H1 (cell line): ENCODE measurements around the gene BCL2. TPM values are rescaled to one million over a fixed set of nuclear protein-coding genes. Genes with fewer than 3 reads are reported as not detected.

Experiments used
- CTCF ChIA-PET: fragments of 300-600 bp; sonication (Branson Sonifier 250); formaldehyde crosslinking; loops from one replicate; lab custom pipeline; 2021; ENCODE audit not compliant: partially characterized antibody; lab: Charles Lee
- POLR2A ChIA-PET: fragments of 300-600 bp; sonication (Branson Sonifier 250); formaldehyde crosslinking; loops from one replicate; lab custom pipeline; 2021; ENCODE audit warnings: inconsistent platforms; ENCODE audit not compliant: partially characterized antibody; lab: Charles Lee
- DNase-seq, 2 experiments: peaks; one replicate each; pipeline versions ENCODE4 v3.0.0 to v3.0.0-alpha.2; 2010 to 2022; ENCODE audit warnings: low spot score in 2 of 2, low read depth in 1 of 2, mixed read lengths in 1 of 2
- FAIRE-seq: peaks from 2 replicates; lab custom pipeline; 2011; peaks lifted over from hg19 to GRCh38; lab: Jason Lieb, UNC
- H2AFZ ChIP-seq: 2 replicates; pipeline ENCODE4 v1.8.1; 2012; ENCODE audit warnings: low read length, inconsistent platforms
- H2AK5ac ChIP-seq: 2 replicates; pipeline ENCODE4 v1.6.1; 2013; ENCODE audit warnings: low read depth, low read length
- H2BK120ac ChIP-seq: replicated peaks from 2 replicates; pipeline ENCODE3; 2013; ENCODE audit warnings: low read depth, low read length, inconsistent platforms
- H2BK12ac ChIP-seq: 2 replicates; pipeline ENCODE4 v1.6.1; 2013; ENCODE audit warnings: low read depth, low read length
- H2BK15ac ChIP-seq: 2 replicates; pipeline ENCODE4 v1.6.1; 2013; ENCODE audit warnings: low read length
- H2BK20ac ChIP-seq: 2 replicates; pipeline ENCODE4 v1.6.1; 2013; ENCODE audit warnings: low read length
- H2BK5ac ChIP-seq: 2 replicates; pipeline ENCODE4 v1.6.1; 2013; ENCODE audit warnings: low read depth, low read length
- H3K14ac ChIP-seq: 2 replicates; pipeline ENCODE4 v1.6.1; 2013; ENCODE audit warnings: inconsistent platforms; ENCODE audit not compliant: insufficient read length
- H3K18ac ChIP-seq: 2 replicates; pipeline ENCODE4 v1.6.1; 2013; ENCODE audit warnings: low read length; ENCODE audit errors: extremely low read depth
- H3K23ac ChIP-seq: 2 replicates; pipeline ENCODE4 v1.6.1; 2013; ENCODE audit warnings: inconsistent platforms; ENCODE audit not compliant: insufficient read length
- H3K23me2 ChIP-seq: 2 replicates; pipeline ENCODE4 v1.6.1; 2013; ENCODE audit warnings: low read depth, low read length
- H3K27ac ChIP-seq: 2 replicates; pipeline ENCODE4 v1.6.1; 2011; ENCODE audit warnings: low read depth, low read length, inconsistent platforms
- H3K27me3 ChIP-seq, 4 experiments: replicated peaks in 1 of 4; 1 replicate in 1 of 4; 2 replicates in 3 of 4; pipeline versions ENCODE4 v1.6.1 to v1.8.1; 2011 to 2013; ENCODE audit warnings: low read length in 3 of 4, mild to moderate bottlenecking in 3 of 4, inconsistent platforms in 2 of 4, mixed read lengths in 2 of 4, moderate library complexity in 1 of 4; ENCODE audit not compliant: control insufficient read depth in 3 of 4, insufficient read depth in 3 of 4; ENCODE audit errors: extremely low read depth in 1 of 4
- H3K36me3 ChIP-seq, 4 experiments: 2 replicates each; pipeline versions ENCODE4 v1.6.1 to v1.8.1; 2011 to 2013; ENCODE audit warnings: mild to moderate bottlenecking in 4 of 4, low read length in 3 of 4, moderate library complexity in 2 of 4, control low read depth in 1 of 4, inconsistent platforms in 1 of 4; ENCODE audit not compliant: insufficient read depth in 4 of 4, control insufficient read depth in 2 of 4
- H3K4ac ChIP-seq: replicated peaks from 2 replicates; pipeline ENCODE3; 2013; ENCODE audit warnings: low read length, low read depth, mixed read lengths, inconsistent platforms; ENCODE audit not compliant: insufficient read length
- H3K4me1 ChIP-seq, 4 experiments: replicated peaks in 1 of 4; 1 replicate in 1 of 4; 2 replicates in 3 of 4; pipeline versions ENCODE4 v1.6.1 to v1.8.1; 2011 to 2013; ENCODE audit warnings: low read length in 3 of 4, inconsistent platforms in 2 of 4, mixed read lengths in 1 of 4; ENCODE audit not compliant: insufficient read depth in 4 of 4, control insufficient read depth in 3 of 4
- H3K4me2 ChIP-seq, 2 experiments: 2 replicates each; pipeline versions ENCODE4 v1.6.1 to v1.8.1; 2011 to 2013; ENCODE audit warnings: low read depth in 2 of 2, low read length in 2 of 2, control low read depth in 1 of 2, inconsistent platforms in 1 of 2, mild to moderate bottlenecking in 1 of 2; ENCODE audit not compliant: insufficient read depth in 1 of 2
- H3K4me3 ChIP-seq, 4 experiments: fragments of 200-600, 300-600 bp in 1 of 4; sonication (generic), shearing (Covaris generic), sonication (Bioruptor Twin) in 1 of 4; 2 replicates each; pipeline versions ENCODE4 v1.5.1 to v1.8.1; 2011 to 2016; ENCODE audit warnings: low read length in 4 of 4, low read depth in 3 of 4, control low read depth in 2 of 4, inconsistent platforms in 2 of 4, mild to moderate bottlenecking in 2 of 4, mixed read lengths in 1 of 4, moderate library complexity in 1 of 4; ENCODE audit not compliant: insufficient read depth in 2 of 4; ENCODE audit errors: extremely low read depth in 1 of 4
- H3K56ac ChIP-seq: replicated peaks from 2 replicates; pipeline ENCODE3; 2013; ENCODE audit warnings: low read depth, mild to moderate bottlenecking, mixed read lengths, low read length, inconsistent platforms; ENCODE audit not compliant: insufficient read length
- H3K79me1 ChIP-seq: 2 replicates; pipeline ENCODE4 v1.6.1; 2013; ENCODE audit warnings: low read depth, low read length, control low read depth
- H3K79me2 ChIP-seq, 2 experiments: 2 replicates each; pipeline versions ENCODE4 v1.6.1 to v1.8.1; 2012 to 2013; ENCODE audit warnings: low read length in 2 of 2, mild to moderate bottlenecking in 2 of 2, inconsistent platforms in 1 of 2; ENCODE audit not compliant: insufficient read depth in 2 of 2, control insufficient read depth in 1 of 2
- H3K9ac ChIP-seq, 4 experiments: replicated peaks in 1 of 4; 1 replicate in 1 of 4; 2 replicates in 3 of 4; pipeline versions ENCODE4 v1.6.1 to v1.8.1; 2011 to 2013; ENCODE audit warnings: low read depth in 3 of 4, low read length in 3 of 4, control low read depth in 2 of 4, mild to moderate bottlenecking in 2 of 4, moderate library complexity in 2 of 4, inconsistent platforms in 1 of 4; ENCODE audit errors: extremely low read depth in 1 of 4
- H3K9me3 ChIP-seq, 2 experiments: 2 replicates each; pipeline versions ENCODE4 v1.6.1 to v1.8.1; 2012 to 2013; ENCODE audit warnings: mild to moderate bottlenecking in 2 of 2, moderate library complexity in 2 of 2, control low read depth in 1 of 2, inconsistent platforms in 1 of 2, low read depth in 1 of 2, low read length in 1 of 2, mixed read lengths in 1 of 2; ENCODE audit not compliant: insufficient read depth in 2 of 2
- H4K20me1 ChIP-seq, 2 experiments: replicated peaks in 1 of 2; 2 replicates each; pipeline versions ENCODE3 to v1.8.1; 2011 to 2013; ENCODE audit warnings: inconsistent platforms in 2 of 2, low read length in 2 of 2, mild to moderate bottlenecking in 1 of 2; ENCODE audit not compliant: insufficient read depth in 2 of 2, control insufficient read depth in 1 of 2
- H4K5ac ChIP-seq: 2 replicates; pipeline ENCODE4 v1.6.1; 2013; ENCODE audit warnings: low read length, low read depth, mixed read lengths, inconsistent platforms; ENCODE audit not compliant: insufficient read length
- H4K8ac ChIP-seq: 2 replicates; pipeline ENCODE4 v1.8.0; 2013; ENCODE audit warnings: mild to moderate bottlenecking, moderate library complexity, low read length, inconsistent platforms; ENCODE audit not compliant: insufficient read depth; ENCODE audit errors: extremely low read depth
- H4K91ac ChIP-seq: replicated peaks from 2 replicates; pipeline ENCODE3; 2013; ENCODE audit warnings: low read length, mixed read lengths, inconsistent platforms; ENCODE audit not compliant: insufficient read length
- BCL11A ChIP-seq, 2 experiments: IDR thresholded peaks; one replicate each; pipeline ENCODE4 v1.6.1; 2011; ENCODE audit warnings: low read depth in 2 of 2, low read length in 2 of 2, mild to moderate bottlenecking in 2 of 2
- CHD1 ChIP-seq: IDR thresholded peaks from 2 replicates; pipeline ENCODE4 v1.6.1; 2012; ENCODE audit warnings: low read depth, low read length, improper control_type of control experiment
- CTBP2 ChIP-seq: IDR thresholded peaks from 2 replicates; pipeline ENCODE4 v1.7.0; 2011; ENCODE audit warnings: borderline replicate concordance, mild to moderate bottlenecking, moderate library complexity, mixed read lengths, low read length; ENCODE audit not compliant: insufficient read depth, insufficient read length
- FOSL1 ChIP-seq: IDR thresholded peaks from 2 replicates; pipeline ENCODE4 v1.6.1; 2011; ENCODE audit warnings: mild to moderate bottlenecking, low read depth, low read length, moderate library complexity; ENCODE audit not compliant: insufficient read depth
- HDAC2 ChIP-seq, 2 experiments: fragments of 300-600 bp in 1 of 2; sonication (generic) in 1 of 2; IDR thresholded peaks; 2 replicates each; pipeline ENCODE4 v1.6.1; 2011 to 2012; ENCODE audit warnings: low read depth in 2 of 2, low read length in 2 of 2, mild to moderate bottlenecking in 2 of 2, moderate library complexity in 2 of 2, borderline replicate concordance in 1 of 2, inconsistent platforms in 1 of 2
- JUND ChIP-seq: IDR thresholded peaks from 2 replicates; pipeline ENCODE4 v1.6.1; 2011; ENCODE audit warnings: mild to moderate bottlenecking, improper control_type of control experiment, low read length
- NANOG ChIP-seq: IDR thresholded peaks from 2 replicates; pipeline ENCODE4 v1.6.1; 2011; ENCODE audit warnings: low read length, low read depth, mild to moderate bottlenecking, inconsistent platforms; ENCODE audit not compliant: insufficient read depth, poor library complexity, severe bottlenecking
- SAP30 ChIP-seq: fragments of 300-600 bp; sonication (generic); IDR thresholded peaks from 2 replicates; pipeline ENCODE4 v1.7.1; 2012; ENCODE audit warnings: low read length, moderate library complexity, mild to moderate bottlenecking, inconsistent platforms; ENCODE audit not compliant: insufficient read depth, insufficient replicate concordance
- SIN3A ChIP-seq, 2 experiments: IDR thresholded peaks in 1 of 2; conservative IDR thresholded peaks in 1 of 2; 2 replicates each; pipeline ENCODE4 v1.6.1; 2011 to 2012; ENCODE audit warnings: low read length in 2 of 2, improper control_type of control experiment in 1 of 2, low read depth in 1 of 2, mild to moderate bottlenecking in 1 of 2
- SP2 ChIP-seq: IDR thresholded peaks from 2 replicates; pipeline ENCODE4 v1.6.1; 2012; ENCODE audit warnings: mild to moderate bottlenecking, low read length, inconsistent platforms
- TAF7 ChIP-seq: optimal IDR thresholded peaks from 2 replicates; pipeline ENCODE3; 2011; ENCODE audit warnings: low read depth, mild to moderate bottlenecking, inconsistent platforms, low read length, moderate library complexity, borderline replicate concordance
- USF2 ChIP-seq: IDR thresholded peaks from 2 replicates; pipeline ENCODE4 v1.6.1; 2011; ENCODE audit warnings: low read length, improper control_type of control experiment
- WGBS, 2 experiments: shearing (Covaris generic) in 1 of 2; methylation state at CpG; one replicate each; pipeline versions ENCODE4 v1.1.6 to v1.1.7; 2013 to 2015; ENCODE audit warnings: low lambda C conversion rate in 2 of 2, mixed read lengths in 2 of 2, inconsistent platforms in 1 of 2, low coverage in 1 of 2, missing lambda C conversion rate in 1 of 2; ENCODE audit not compliant: insufficient replicate concordance in 2 of 2, insufficient coverage in 1 of 2, insufficient read length in 1 of 2; ENCODE audit errors: extremely low coverage in 1 of 2, missing lambda C conversion rate in 1 of 2; 5-methylcytosine and 5-hydroxymethylcytosine counted together
- polyA plus RNA-seq, 7 experiments: library from polyadenylated mRNA; depleted of rRNA in 3 of 7; stranded (reverse) in 5 of 7; unstranded in 2 of 7; fragments of >200 nt in 5 of 7; fragments of 200-250 nt in 2 of 7; gene quantifications; 1 replicate in 5 of 7; 2 replicates in 1 of 7; 4 replicates in 1 of 7; pipeline versions ENCODE4 v1.2.1 to v1.2.3, GENCODE V29; 2011 to 2013; ENCODE audit warnings: missing spikeins in 2 of 7, mixed read lengths in 2 of 7
- total RNA-seq: library from RNA; stranded (reverse); fragmentation: NEBNext Ultra II Directional; extraction: Animal tissue kit (Norgen Biotek cat#: 25700); gene quantifications from 2 replicates; pipeline ENCODE4 v1.2.1, GENCODE V29; 2021

BCL2 gene
- total and polyA plus RNA-seq, 2 of the 8 experiments (the other 6 are each of a cell fraction or from before 2014, with no cell fraction given) = 0.59 to 4.5 TPM

GRCh38 chr18:63344263-63344662, 24.7 kb upstream of the BCL2 start:
- no peaks in the 10 kb centered on the region for H3K23me2 ChIP-seq
- no peak for DNase-seq
- H2BK5ac ChIP-seq = no peak overlapping the region
- H4K5ac ChIP-seq = no peak overlapping the region
- H3K9me3 ChIP-seq = no peaks in the 10 kb centered on the region
- no peak overlapping the region for H3K4ac ChIP-seq
- H3K23ac ChIP-seq = no peak overlapping the region
- no peaks in the 10 kb centered on the region for H3K79me1 ChIP-seq
- H2AFZ ChIP-seq = no peak overlapping the region
- H2BK120ac ChIP-seq = no peak overlapping the region
- no peak overlapping the region for H3K14ac ChIP-seq
- H4K91ac ChIP-seq = no peak overlapping the region
- no peaks in the 10 kb centered on the region for H4K20me1 ChIP-seq
- no peak overlapping the region for H2BK15ac ChIP-seq
- no peaks in the 10 kb centered on the region for H3K27me3 ChIP-seq
- H3K4me2 ChIP-seq = no peak overlapping the region
- no peak for FAIRE-seq
- ChIA-PET POLR2A (no interaction called here), CTCF (interaction anchor here (0.8 to 9.1 kb wide), 5 partner anchors 9 to 178 kb away, joined by 3 to 96 read pairs (median 4); no protein-coding TSS in a partner anchor)
- H3K4me3 ChIP-seq = no peak overlapping the region
- no peak overlapping the region for H3K18ac ChIP-seq
- no peaks in the 10 kb centered on the region for H3K79me2 ChIP-seq
- WGBS, 2 experiments = 90% methylated on average over 5 of the region's 5 CpGs; no CpG with 5 or more reads in 1 of the 2 experiments
- H3K4me1 ChIP-seq = peaks cover 0 to 7% (median 3%) of the 10 kb centered on the region in 4 experiments; a peak in 3 of 7 replicates
- no peak overlapping the region for H3K56ac ChIP-seq
- no peak overlapping the region for H2AK5ac ChIP-seq
- no peak overlapping the region for H3K9ac ChIP-seq
- no peak overlapping the region for H2BK12ac ChIP-seq
- no peak overlapping the region for H4K8ac ChIP-seq
- H3K27ac ChIP-seq = no peak overlapping the region
- no peak overlapping the region for H2BK20ac ChIP-seq
- peaks cover 0 to 42% (median 22%) of the 10 kb centered on the region in 4 experiments; a peak in 6 of 8 replicates for H3K36me3 ChIP-seq
- TF ChIP-seq NANOG (no peak), SP2 (no peak), FOSL1 (no peak), USF2 (no peak), SIN3A (conservative IDR thresholded peaks at IDR 0.05 in 1 of 2, IDR thresholded peaks at IDR 0.05 in 1 of 2; ENCODE audit: low read depth in 1 of 2, low read length in 2 of 2) (no peak), SAP30 (no peak), CHD1 (no peak), TAF7 (no peak), HDAC2 (IDR thresholded peaks at IDR 0.05; ENCODE audit: borderline replicate concordance in 1 of 2, low read depth in 2 of 2, low read length in 2 of 2) (no peak), CTBP2 (no peak), BCL11A (IDR thresholded peaks at IDR 0.05; ENCODE audit: low read depth in 2 of 2, low read length in 2 of 2) (no peak), JUND (no peak)
